GM23338 (cell line): ENCODE data around the gene GRID2.

ENCODE experiments used
- CREB1 ChIP-seq: fragments of 250-450 bp; sonication (Bioruptor Pico); IDR thresholded peaks from 2 replicates; pipeline ENCODE4 v1.5.0; 2020; ENCODE audit warnings: low read depth, mild to moderate bottlenecking, moderate library complexity
- CTCF ChIP-seq, 2 experiments: fragments of 200-600 bp in 1 of 2; sonication (generic) in 1 of 2; conservative IDR thresholded peaks; 2 replicates each; pipeline versions ENCODE4 v1.5.1 to v1.6.1; 2016 to 2017; ENCODE audit warnings: antibody characterized with exemption in 2 of 2, low read depth in 2 of 2, mild to moderate bottlenecking in 2 of 2, moderate library complexity in 1 of 2
- EZH2 ChIP-seq: fragments of 200-600 bp; sonication (generic); IDR thresholded peaks from one replicate; pipeline ENCODE4 v1.8.0; 2017; ENCODE audit warnings: antibody characterized with exemption, mild to moderate bottlenecking, low read depth; ENCODE audit not compliant: unreplicated experiment
- EZH2phosphoT487 ChIP-seq: fragments of 200-600 bp; sonication (generic); IDR thresholded peaks from one replicate; pipeline ENCODE4 v1.8.1; 2018; ENCODE audit warnings: antibody characterized with exemption; ENCODE audit not compliant: unreplicated experiment
- JUNB ChIP-seq: IDR thresholded peaks from one replicate; pipeline ENCODE4 v1.6.1; 2016; ENCODE audit warnings: antibody characterized with exemption; ENCODE audit not compliant: unreplicated experiment
- POLR2AphosphoS5 ChIP-seq: IDR thresholded peaks from 2 replicates; pipeline ENCODE4 v1.6.1; 2016; ENCODE audit warnings: antibody characterized with exemption, low read depth
- REST ChIP-seq: IDR thresholded peaks from one replicate; pipeline ENCODE4 v1.6.1; 2018; ENCODE audit warnings: antibody characterized with exemption; ENCODE audit not compliant: unreplicated experiment
- ZNF114 ChIP-seq: fragments of 250-450 bp; sonication (Bioruptor Pico); IDR thresholded peaks from 2 replicates; pipeline ENCODE4 v1.5.0; 2020; ENCODE audit warnings: mild to moderate bottlenecking, moderate library complexity
- ZNF462 ChIP-seq: fragments of 250-450 bp; sonication (Bioruptor Pico); IDR thresholded peaks from 2 replicates; pipeline ENCODE4 v1.5.0; 2020; ENCODE audit warnings: mild to moderate bottlenecking, moderate library complexity

- TF ChIP-seq EZH2: no peak
- TF ChIP-seq CTCF (conservative IDR thresholded peaks at IDR 0.05; ENCODE audit: low read depth in 2 of 2): no peak
- TF ChIP-seq EZH2phosphoT487: no peak
- no peak for TF ChIP-seq CREB1 (CRISPR knock-in tag)
- no peak for TF ChIP-seq POLR2AphosphoS5
- TF ChIP-seq JUNB: no peak
- TF ChIP-seq REST: no peak
- TF ChIP-seq ZNF114 (CRISPR knock-in tag): no peak
- no peak for TF ChIP-seq ZNF462
Measured at GRCh38 chr4:93467484-93468155, 1163.9 kb downstream of the GRID2 start.
